Thoracic aorta (tissue), 2 donors: ENCODE data around the gene CAMK1G. TPM values are rescaled to one million over a fixed set of nuclear protein-coding genes. Genes with fewer than 3 reads are reported as not detected.

Experiments used
- ATAC-seq: fragments of 150-250 bp; one replicate; pipeline ENCODE4 v1.8.0; 2017; ENCODE audit warnings: low read depth; ENCODE audit not compliant: insufficient number of reproducible peaks, low FRiP score
- DNase-seq: peaks from one replicate; pipeline ENCODE4 v3.0.0-alpha.2; 2020; ENCODE audit warnings: low spot score
- H3K27ac ChIP-seq, 2 donors: fragments of 200-600 bp; sonication (generic); 1 replicate in 1 of 2; 2 replicates in 1 of 2; pipeline ENCODE4 v1.5.1; 2016; ENCODE audit warnings: mild to moderate bottlenecking in 2 of 2, moderate library complexity in 2 of 2
- H3K27me3 ChIP-seq: fragments of 200-600 bp; sonication (generic); replicated peaks from 2 replicates; pipeline ENCODE4 v1.6.0; 2016; ENCODE audit warnings: mild to moderate bottlenecking; ENCODE audit not compliant: insufficient read depth
- H3K36me3 ChIP-seq: fragments of 200-600 bp; sonication (generic); one replicate; pipeline ENCODE4 v1.5.1; 2016
- H3K4me1 ChIP-seq, 2 donors: fragments of 200-600 bp; sonication (generic); 1 replicate in 1 of 2; 2 replicates in 1 of 2; pipeline versions ENCODE4 v1.5.1 to v1.6.0; 2016; ENCODE audit warnings: low read depth in 2 of 2, mild to moderate bottlenecking in 1 of 2; ENCODE audit not compliant: control insufficient read depth in 1 of 2
- H3K4me3 ChIP-seq: fragments of 200-600 bp; sonication (generic); 2 replicates; pipeline ENCODE4 v1.5.1; 2016; ENCODE audit warnings: mild to moderate bottlenecking
- H3K9me3 ChIP-seq: fragments of 200-600 bp; sonication (generic); 2 replicates; pipeline ENCODE4 v1.5.1; 2016
- CTCF ChIP-seq: fragments of 200-600 bp; sonication (generic); IDR thresholded peaks from one replicate; pipeline ENCODE4 v1.5.1; 2019; ENCODE audit warnings: antibody characterized with exemption
- total RNA-seq, 2 donors: library from RNA; depleted of rRNA; stranded (reverse); fragments of >200 nt; gene quantifications; one replicate each; pipeline versions ENCODE4 v1.1.0 to v1.2.3, GENCODE V29; 2016

Gene CAMK1G
- total RNA-seq, 2 donors from 2014 or later, result not detected

GRCh38 chr1:209542585-209542984, 40.9 kb upstream of the CAMK1G start:
- Histone ChIP-seq H3K9me3 (no peaks in the 10 kb centered on the region), H3K36me3 (no peaks in the 10 kb centered on the region), H3K4me1 (no peaks in the 10 kb centered on the region), H3K4me3 (no peak overlapping the region), H3K27me3 (no peaks in the 10 kb centered on the region), H3K27ac (no peak overlapping the region)
- DNase-seq (no peak), ATAC-seq (no peak)
- no peak for TF ChIP-seq CTCF

- Histone ChIP-seq H3K36me3 (no peaks in the 10 kb centered on the region), H3K4me3 (no peak overlapping the region), H3K27ac (no peak overlapping the region), H3K27me3 (no peaks in the 10 kb centered on the region), H3K4me1 (no peaks in the 10 kb centered on the region), H3K9me3 (no peaks in the 10 kb centered on the region)
- no peak for DNase-seq
- ATAC-seq, result no peak
- TF ChIP-seq CTCF, result no peak
Measured at GRCh38 chr1:209544098-209544497, 39.4 kb upstream of the CAMK1G start.

- no peak for TF ChIP-seq CTCF
- Histone ChIP-seq H3K36me3 (no peaks in the 10 kb centered on the region), H3K4me3 (no peak overlapping the region), H3K9me3 (no peaks in the 10 kb centered on the region), H3K4me1 (no peaks in the 10 kb centered on the region), H3K27ac (no peak overlapping the region), H3K27me3 (no peaks in the 10 kb centered on the region)
- no peak for ATAC-seq
- DNase-seq, result no peak
Measured at GRCh38 chr1:209545423-209545822, 38.1 kb upstream of the CAMK1G start.

DNA sequence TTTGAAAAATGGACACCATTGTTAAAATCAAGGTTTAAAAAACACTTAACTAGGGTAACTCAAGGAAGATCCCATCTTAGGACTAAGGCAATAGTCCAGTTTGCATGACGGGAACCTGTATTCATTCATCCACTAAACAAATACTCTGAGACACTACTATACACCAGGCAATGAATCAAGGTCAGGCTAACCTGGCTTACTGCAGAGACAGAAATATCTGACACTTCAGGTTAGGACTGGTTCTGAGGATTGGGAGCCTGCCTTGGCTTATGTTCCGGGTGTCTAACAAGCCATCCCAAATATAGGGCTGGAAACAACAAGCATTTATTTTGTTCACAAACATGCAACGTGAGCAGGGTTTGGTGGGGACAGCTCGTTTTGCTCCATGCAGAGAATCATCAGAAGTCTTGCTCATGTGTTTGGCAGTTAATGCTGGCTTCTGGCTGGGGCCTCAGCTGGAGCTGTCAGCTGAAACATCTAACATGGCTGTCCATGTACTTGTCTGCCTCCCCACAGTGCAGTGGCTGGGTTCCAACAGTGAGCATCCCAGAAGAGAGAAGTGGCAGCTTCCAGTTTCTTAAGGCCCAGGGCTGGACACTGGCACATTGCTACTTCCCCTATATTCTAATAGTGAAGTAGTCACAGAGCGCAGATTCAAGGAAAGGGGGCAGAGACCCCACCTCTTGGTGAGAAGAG, 37.0 kb upstream of the CAMK1G start:
- Histone ChIP-seq H3K4me1 (no peaks in the 10 kb centered on the region), H3K27me3 (no peaks in the 10 kb centered on the region), H3K9me3 (no peaks in the 10 kb centered on the region), H3K4me3 (no peak overlapping the region), H3K27ac (no peak overlapping the region), H3K36me3 (no peaks in the 10 kb centered on the region)
- no peak for TF ChIP-seq CTCF
- ATAC-seq (no peak), DNase-seq (no peak)

DNA sequence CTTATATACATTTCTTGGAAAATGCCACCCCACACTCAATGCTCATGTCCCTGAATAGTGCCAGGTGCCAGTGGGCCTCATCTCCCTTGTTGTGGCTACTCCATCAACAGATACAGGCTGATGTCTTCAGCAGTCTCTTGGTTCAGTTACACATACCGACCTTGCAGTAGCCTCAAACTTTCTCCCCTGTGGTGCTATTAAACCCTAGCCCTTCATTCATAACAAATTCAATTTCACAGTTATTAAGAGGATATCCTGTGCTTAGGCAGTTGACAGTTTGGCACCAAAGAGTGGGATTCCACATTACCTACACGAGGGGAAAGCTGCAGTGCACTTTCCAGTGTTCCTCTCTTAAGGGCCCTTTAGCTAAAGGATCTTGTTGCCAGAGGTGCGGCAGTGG, 35.9 kb upstream of the CAMK1G start:
- DNase-seq (no peak), ATAC-seq (no peak)
- no peaks in the 10 kb centered on the region for H3K9me3 ChIP-seq
- H3K4me1 ChIP-seq, result no peaks in the 10 kb centered on the region
- no peak overlapping the region for H3K27ac ChIP-seq
- no peaks in the 10 kb centered on the region for H3K36me3 ChIP-seq
- H3K4me3 ChIP-seq, result no peak overlapping the region
- TF ChIP-seq CTCF, result no peak
- no peaks in the 10 kb centered on the region for H3K27me3 ChIP-seq
